SU-DHL-6 (cell line): ENCODE results near the gene KRT84.

Source experiments
- CTCF ChIP-seq: fragments of 200-600 bp; sonication (generic); IDR thresholded peaks from one replicate; pipeline ENCODE4 v1.5.1; 2017; ENCODE audit warnings: antibody characterized with exemption, mild to moderate bottlenecking, low read length, moderate library complexity; ENCODE audit not compliant: insufficient read depth, poor library complexity, severe bottlenecking
- EZH2phosphoT487 ChIP-seq: fragments of 200-600 bp; sonication (generic), shearing (Covaris generic); conservative IDR thresholded peaks from 2 replicates; pipeline ENCODE4 v1.6.1; 2018; ENCODE audit warnings: mild to moderate bottlenecking, antibody characterized with exemption, low read length, moderate library complexity, mixed read lengths

GRCh38 chr12:52356762-52357580 lies 28.5 kb downstream of the KRT84 start:
- no peak for TF ChIP-seq CTCF
- TF ChIP-seq EZH2phosphoT487 = no peak
